IMR-90 (cell line): ENCODE results near the gene ZXDC. TPM values are rescaled to one million over a fixed set of nuclear protein-coding genes. Genes with fewer than 3 reads are reported as not detected.

Experiments used
- ATAC-seq: fragments of 200-7000 bp; cut with Tn5 transposase; 2 replicates; pipeline ENCODE4 v1.9.1; 2020; ENCODE audit warnings: low read depth, mild to moderate bottlenecking, moderate library complexity
- BruUV-seq: library from RNA; stranded (reverse); fragments of 400-500 nt; replicated peaks from 2 replicates; lab custom pipeline; 2021; lab: Mats Ljungman, UMichigan
- CTCF ChIA-PET: fragments of 300-600 bp; formaldehyde crosslinking; extraction: SDS; loops from one replicate; lab custom pipeline; 2021; ENCODE audit warnings: antibody characterized with exemption; lab: Yijun Ruan, JAX
- POLR2A ChIA-PET: fragments of 300-600 bp; sonication (Branson Sonifier 250); formaldehyde crosslinking; loops from one replicate; lab custom pipeline; 2022; ENCODE audit warnings: antibody characterized with exemption; ENCODE audit not compliant: unreplicated experiment; lab: Charles Lee
- DNase-seq: peaks from one replicate; pipeline ENCODE4 v3.0.0; 2013
- H2AFZ ChIP-seq: replicated peaks from 2 replicates; pipeline ENCODE3; 2013; ENCODE audit warnings: low read length, mild to moderate bottlenecking; ENCODE audit not compliant: poor library complexity
- H2AK5ac ChIP-seq: 2 replicates; pipeline ENCODE4 v1.6.1; 2013; ENCODE audit warnings: low read depth, low read length, inconsistent platforms
- H2AK9ac ChIP-seq: replicated peaks from 2 replicates; pipeline ENCODE3; 2013; ENCODE audit warnings: mild to moderate bottlenecking, low read depth, low read length, moderate library complexity; ENCODE audit not compliant: poor library complexity
- H2BK120ac ChIP-seq: 2 replicates; pipeline ENCODE4 v1.6.1; 2013; ENCODE audit warnings: low read depth, low read length, inconsistent platforms
- H2BK15ac ChIP-seq: 3 replicates; pipeline ENCODE4 v1.6.1; 2013; ENCODE audit warnings: low read depth, low read length, inconsistent platforms
- H2BK20ac ChIP-seq: 2 replicates; pipeline ENCODE4 v1.6.1; 2013; ENCODE audit warnings: low read depth, mild to moderate bottlenecking, inconsistent platforms, low read length, moderate library complexity
- H2BK5ac ChIP-seq: 2 replicates; pipeline ENCODE4 v1.6.1; 2013; ENCODE audit warnings: mild to moderate bottlenecking, low read depth, low read length, inconsistent platforms; ENCODE audit not compliant: poor library complexity, severe bottlenecking
- H3K14ac ChIP-seq: replicated peaks from 2 replicates; pipeline ENCODE4 v1.6.1; 2013; ENCODE audit warnings: low read depth, low read length, inconsistent platforms
- H3K18ac ChIP-seq: 2 replicates; pipeline ENCODE4 v1.6.1; 2013; ENCODE audit warnings: low read depth, low read length, control low read depth
- H3K23ac ChIP-seq: 2 replicates; pipeline ENCODE4 v1.6.1; 2013; ENCODE audit warnings: low read depth, low read length, inconsistent platforms
- H3K27ac ChIP-seq: 2 replicates; pipeline ENCODE4 v1.5.1; 2013; ENCODE audit warnings: mild to moderate bottlenecking, control low read depth, low read length; ENCODE audit not compliant: insufficient read depth
- H3K27me3 ChIP-seq: 2 replicates; pipeline ENCODE4 v1.6.1; 2013; ENCODE audit warnings: low read length; ENCODE audit not compliant: control insufficient read depth, insufficient read depth
- H3K36me3 ChIP-seq: 2 replicates; pipeline ENCODE4 v1.6.1; 2013; ENCODE audit warnings: low read length, mixed read lengths; ENCODE audit not compliant: control insufficient read depth, insufficient read depth
- H3K4ac ChIP-seq: 2 replicates; pipeline ENCODE4 v1.6.1; 2013; ENCODE audit warnings: low read depth, low read length, inconsistent platforms
- H3K4me1 ChIP-seq: 2 replicates; pipeline ENCODE4 v1.6.1; 2013; ENCODE audit warnings: low read length, mixed read lengths; ENCODE audit not compliant: control insufficient read depth, insufficient read depth
- H3K4me2 ChIP-seq: 2 replicates; pipeline ENCODE4 v1.6.1; 2013; ENCODE audit warnings: low read depth, mild to moderate bottlenecking, control low read depth, low read length, moderate library complexity
- H3K4me3 ChIP-seq: 2 replicates; pipeline ENCODE4 v1.5.1; 2013; ENCODE audit warnings: low read depth, mild to moderate bottlenecking, control low read depth, low read length, moderate library complexity; ENCODE audit not compliant: insufficient read depth
- H3K56ac ChIP-seq: 2 replicates; pipeline ENCODE4 v1.6.1; 2013; ENCODE audit warnings: low read length, inconsistent platforms; ENCODE audit not compliant: insufficient read depth; ENCODE audit errors: extremely low read depth
- H3K79me1 ChIP-seq, 2 experiments: 2 replicates each; pipeline ENCODE4 v1.6.1; 2013; ENCODE audit warnings: low read length in 2 of 2, inconsistent platforms in 1 of 2, low read depth in 1 of 2
- H3K9ac ChIP-seq: 2 replicates; pipeline ENCODE4 v1.6.1; 2013; ENCODE audit warnings: low read depth, low read length, control low read depth
- H3K9me1 ChIP-seq: 2 replicates; pipeline ENCODE4 v1.6.1; 2013; ENCODE audit warnings: low read length, inconsistent platforms; ENCODE audit not compliant: insufficient read depth
- H3K9me3 ChIP-seq: 2 replicates; pipeline ENCODE4 v1.6.1; 2013; ENCODE audit warnings: low read length; ENCODE audit not compliant: control insufficient read depth, insufficient read depth
- H4K20me1 ChIP-seq: 2 replicates; pipeline ENCODE4 v1.6.1; 2013; ENCODE audit warnings: low read length, inconsistent platforms; ENCODE audit not compliant: insufficient read depth
- H4K5ac ChIP-seq: 2 replicates; pipeline ENCODE4 v1.6.1; 2013; ENCODE audit warnings: mild to moderate bottlenecking, low read depth, low read length, control low read depth
- H4K8ac ChIP-seq, 2 experiments: 2 replicates each; pipeline ENCODE4 v1.6.1; 2013; ENCODE audit warnings: low read depth in 2 of 2, low read length in 2 of 2, control low read depth in 1 of 2, inconsistent platforms in 1 of 2
- H4K91ac ChIP-seq: 2 replicates; pipeline ENCODE4 v1.6.1; 2013; ENCODE audit warnings: low read depth, low read length, inconsistent platforms; ENCODE audit not compliant: insufficient read depth
- BHLHE40 ChIP-seq: fragments of 150-350 bp; IDR thresholded peaks from 2 replicates; pipeline ENCODE4 v1.6.1; 2016; ENCODE audit warnings: mild to moderate bottlenecking, low read depth, low read length
- CEBPB ChIP-seq: IDR thresholded peaks from 2 replicates; pipeline ENCODE4 v1.6.1; 2012; ENCODE audit warnings: low read depth, low read length, improper control_type of control experiment
- CHD1 ChIP-seq: IDR thresholded peaks from 2 replicates; pipeline ENCODE4 v1.6.1; 2012; ENCODE audit warnings: low read depth, low read length, improper control_type of control experiment
- ELK1 ChIP-seq: fragments of 150-350 bp; IDR thresholded peaks from 2 replicates; pipeline ENCODE4 v1.6.1; 2016; ENCODE audit warnings: low read depth, mild to moderate bottlenecking, low read length, moderate library complexity, borderline replicate concordance
- FOS ChIP-seq: fragments of 150-350 bp; IDR thresholded peaks from 2 replicates; pipeline ENCODE4 v1.6.1; 2016; ENCODE audit warnings: low read depth, low read length
- MAFK ChIP-seq: IDR thresholded peaks from 2 replicates; pipeline ENCODE4 v1.6.1; 2012; ENCODE audit warnings: low read depth, low read length, improper control_type of control experiment
- MAZ ChIP-seq: IDR thresholded peaks from 2 replicates; pipeline ENCODE4 v1.6.1; 2012; ENCODE audit warnings: low read depth, mild to moderate bottlenecking, low read length, improper control_type of control experiment, moderate library complexity, borderline replicate concordance
- MXI1 ChIP-seq: IDR thresholded peaks from 2 replicates; pipeline ENCODE4 v1.6.1; 2012; ENCODE audit warnings: low read depth, mild to moderate bottlenecking, low read length, moderate library complexity, borderline replicate concordance
- NFE2L2 ChIP-seq: fragments of 150-350 bp; IDR thresholded peaks from 2 replicates; pipeline ENCODE4 v1.6.1; 2016; ENCODE audit warnings: low read depth, mild to moderate bottlenecking, low read length
- POLR2A ChIP-seq: IDR thresholded peaks from 2 replicates; pipeline ENCODE4 v1.6.1; 2012; ENCODE audit warnings: mild to moderate bottlenecking, low read depth, low read length
- RAD21 ChIP-seq: IDR thresholded peaks from 2 replicates; pipeline ENCODE4 v1.6.1; 2012; ENCODE audit warnings: low read length, improper control_type of control experiment
- RCOR1 ChIP-seq: IDR thresholded peaks from 2 replicates; pipeline ENCODE4 v1.6.1; 2012; ENCODE audit warnings: mild to moderate bottlenecking, low read length, improper control_type of control experiment; ENCODE audit not compliant: insufficient replicate concordance
- RFX5 ChIP-seq: IDR thresholded peaks from 2 replicates; pipeline ENCODE4 v1.8.0; 2012; ENCODE audit warnings: low read depth, mild to moderate bottlenecking, low read length, moderate library complexity
- SMC3 ChIP-seq: fragments of 150-350 bp; IDR thresholded peaks from 2 replicates; pipeline ENCODE4 v1.6.1; 2016; ENCODE audit warnings: low read depth, mild to moderate bottlenecking, antibody characterized with exemption, low read length, moderate library complexity
- WGBS, 2 experiments: methylation state at CpG; one replicate each; pipeline versions ENCODE4 v1.1.5 to v1.1.7; 2013; ENCODE audit warnings: missing lambda C conversion rate in 2 of 2; ENCODE audit not compliant: insufficient read length in 1 of 2; ENCODE audit errors: extremely low coverage in 2 of 2; 5-methylcytosine and 5-hydroxymethylcytosine counted together
- dilution Hi-C: fragments of 300-500 bp; cut with HindIII; formaldehyde crosslinking; loops from one replicate; pipeline ENCODE4 v1.14.3; 2018; ENCODE audit warnings: low sequenced_read_pairs; ENCODE audit not compliant: unreplicated experiment
- in situ Hi-C: fragments of 300-500 bp; cut with MboI; formaldehyde crosslinking; loops from 3 replicates; pipeline ENCODE4 v1.14.3; 2019; ENCODE audit warnings: low sequenced_read_pairs, inconsistent platforms, mixed read lengths
- intact Hi-C: fragments of 100-400 bp; cut with micrococcal nuclease; formaldehyde crosslinking; loops from 2 replicates; pipeline ENCODE4 v1.10.0; 2022
- polyA plus RNA-seq, 3 experiments: library from polyadenylated mRNA; depleted of rRNA; stranded (reverse); fragments of >200 nt; gene quantifications; 2 replicates each; pipeline ENCODE4 v1.2.3, GENCODE V29; 2012; ENCODE audit warnings: low replicate concordance in 1 of 3
- total RNA-seq: library from RNA; depleted of rRNA; stranded (reverse); fragments of >200 nt; gene quantifications from 2 replicates; pipeline ENCODE4 v1.2.3, GENCODE V29; 2012
- TF ChIP-seq, protein P1 (sequence below): conservative IDR thresholded peaks from 2 replicates; pipeline ENCODE4 v1.5.1; 2012; ENCODE audit warnings: mild to moderate bottlenecking, low read depth, low read length, improper control_type of control experiment

Gene ZXDC
- total and polyA plus RNA-seq, 2 of the 4 experiments (the other 2 are of a cell fraction) = 11.5 to 14.3 TPM

DNA sequence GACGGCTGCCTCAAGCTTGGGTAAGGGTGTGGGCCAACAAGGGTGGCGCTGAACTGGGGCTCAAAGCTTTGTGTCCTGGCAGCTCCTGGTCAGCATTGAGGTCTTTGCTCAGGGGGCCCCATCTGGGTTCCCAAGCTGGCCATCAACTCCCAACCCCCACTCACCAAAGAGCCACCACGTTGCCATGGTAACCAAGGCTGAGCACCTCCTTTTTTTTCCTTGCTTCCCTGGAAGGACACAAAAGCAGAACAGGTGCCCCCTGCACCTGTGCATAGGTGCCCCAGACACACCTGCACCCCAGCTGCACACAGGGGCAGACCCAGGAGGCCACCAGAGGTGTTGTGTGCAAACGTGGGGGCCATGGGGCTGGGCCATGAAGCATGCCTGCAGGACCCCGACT lies 25.4 kb upstream of the ZXDC start:
- H4K91ac ChIP-seq = no peak overlapping the region
- POLR2A ChIA-PET = no interaction called here
- H3K36me3 ChIP-seq = no peaks in the 10 kb centered on the region

More for the DNA sequence above, 25.4 kb upstream of the ZXDC start:
- Histone ChIP-seq H2AK5ac (no peak overlapping the region), H4K5ac (no peak overlapping the region), H2AFZ (peak overlapping the region; percentile 43), H3K14ac (no peak overlapping the region), H3K18ac (no peak overlapping the region), H3K9ac (no peak overlapping the region), H2AK9ac (no peak overlapping the region), H3K79me1 (no peaks in the 10 kb centered on the region), H3K4me1 (no peaks in the 10 kb centered on the region), H3K27ac (no peak overlapping the region), H2BK15ac (no peak overlapping the region), H2BK20ac (no peak overlapping the region), H3K9me3 (no peaks in the 10 kb centered on the region), H3K4ac (no peak overlapping the region), H3K4me3 (no peak overlapping the region), H3K23ac (no peak overlapping the region), H2BK120ac (no peak overlapping the region), H4K20me1 (no peaks in the 10 kb centered on the region), H3K4me2 (no peak overlapping the region), H3K9me1 (no peaks in the 10 kb centered on the region), H2BK5ac (no peak overlapping the region), H3K27me3 (peaks cover 16% of the 10 kb centered on the region; the same call in 1 of the 2 replicates), H3K56ac (no peak overlapping the region), H4K8ac (no peak overlapping the region)
- DNase-seq (no peak), ATAC-seq (no peak)
- BruUV-seq = no TSS peak
- intact Hi-C loops = no loop called here
- in situ Hi-C loops = no loop called here
- CTCF ChIA-PET = no interaction called here
- dilution Hi-C loops = no loop called here
- TF ChIP-seq CEBPB = no peak
- no peak for TF ChIP-seq MAFK
- no peak for TF ChIP-seq BHLHE40
- TF ChIP-seq POLR2A = no peak
- no peak for TF ChIP-seq SMC3
- no peak for TF ChIP-seq CHD1
- no peak for TF ChIP-seq RAD21
- TF ChIP-seq FOS = no peak
- no peak for TF ChIP-seq MAZ
- TF ChIP-seq, protein P1, sequence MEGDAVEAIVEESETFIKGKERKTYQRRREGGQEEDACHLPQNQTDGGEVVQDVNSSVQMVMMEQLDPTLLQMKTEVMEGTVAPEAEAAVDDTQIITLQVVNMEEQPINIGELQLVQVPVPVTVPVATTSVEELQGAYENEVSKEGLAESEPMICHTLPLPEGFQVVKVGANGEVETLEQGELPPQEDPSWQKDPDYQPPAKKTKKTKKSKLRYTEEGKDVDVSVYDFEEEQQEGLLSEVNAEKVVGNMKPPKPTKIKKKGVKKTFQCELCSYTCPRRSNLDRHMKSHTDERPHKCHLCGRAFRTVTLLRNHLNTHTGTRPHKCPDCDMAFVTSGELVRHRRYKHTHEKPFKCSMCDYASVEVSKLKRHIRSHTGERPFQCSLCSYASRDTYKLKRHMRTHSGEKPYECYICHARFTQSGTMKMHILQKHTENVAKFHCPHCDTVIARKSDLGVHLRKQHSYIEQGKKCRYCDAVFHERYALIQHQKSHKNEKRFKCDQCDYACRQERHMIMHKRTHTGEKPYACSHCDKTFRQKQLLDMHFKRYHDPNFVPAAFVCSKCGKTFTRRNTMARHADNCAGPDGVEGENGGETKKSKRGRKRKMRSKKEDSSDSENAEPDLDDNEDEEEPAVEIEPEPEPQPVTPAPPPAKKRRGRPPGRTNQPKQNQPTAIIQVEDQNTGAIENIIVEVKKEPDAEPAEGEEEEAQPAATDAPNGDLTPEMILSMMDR = no peak
- TF ChIP-seq RCOR1 = no peak
- TF ChIP-seq RFX5 = no peak
- no peak for TF ChIP-seq MXI1
- no peak for TF ChIP-seq ELK1
- no peak for TF ChIP-seq NFE2L2
- WGBS, 2 experiments = 14% methylated on average over 1 of the region's 5 CpGs; no CpG with 5 or more reads in 1 of the 2 experiments
